Measurements from ENCODE around the gene LCE1A.

LCE1A gene, protein sequence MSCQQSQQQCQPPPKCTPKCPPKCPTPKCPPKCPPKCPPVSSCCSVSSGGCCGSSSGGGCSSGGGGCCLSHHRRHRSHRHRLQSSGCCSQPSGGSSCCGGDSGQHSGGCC

DNA sequence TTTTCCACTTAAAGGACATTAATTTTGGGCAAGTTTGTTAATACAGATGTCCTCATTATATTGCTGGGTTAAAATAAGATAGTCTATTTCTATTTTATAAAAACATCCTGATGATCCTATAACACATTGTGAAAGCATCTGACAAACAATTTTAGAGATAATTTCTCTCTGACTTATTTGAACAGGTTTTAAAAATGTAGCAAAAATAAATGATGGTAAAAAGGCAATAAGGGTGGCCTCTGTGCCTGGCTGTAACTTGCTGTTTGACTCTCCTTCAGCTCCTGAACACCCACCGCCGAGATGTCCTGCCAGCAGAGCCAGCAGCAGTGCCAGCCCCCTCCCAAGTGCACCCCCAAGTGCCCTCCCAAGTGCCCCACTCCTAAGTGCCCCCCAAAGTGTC lies at the start of gene LCE1A:
Gene LCE1A (plus strand): TSS at position 301 of the 400 bp plus-strand sequence. CDS start 0 bp downstream, at position 301.
- Mint-ChIP-seq H3K27me3 (ENCODE audit: low read depth) (peaks cover 9% of the 10 kb centered on the region), H3K4me3 (no peak within 1 kb of the TSS), H3K36me3 (ENCODE audit: low read depth) (no peaks in the 10 kb centered on the region), H3K27ac (no peak within 1 kb of the TSS), H3K4me1 (ENCODE audit: low read depth) (no peaks in the 10 kb centered on the region), H3K9me3 (no peaks in the 10 kb centered on the region)

DNA sequence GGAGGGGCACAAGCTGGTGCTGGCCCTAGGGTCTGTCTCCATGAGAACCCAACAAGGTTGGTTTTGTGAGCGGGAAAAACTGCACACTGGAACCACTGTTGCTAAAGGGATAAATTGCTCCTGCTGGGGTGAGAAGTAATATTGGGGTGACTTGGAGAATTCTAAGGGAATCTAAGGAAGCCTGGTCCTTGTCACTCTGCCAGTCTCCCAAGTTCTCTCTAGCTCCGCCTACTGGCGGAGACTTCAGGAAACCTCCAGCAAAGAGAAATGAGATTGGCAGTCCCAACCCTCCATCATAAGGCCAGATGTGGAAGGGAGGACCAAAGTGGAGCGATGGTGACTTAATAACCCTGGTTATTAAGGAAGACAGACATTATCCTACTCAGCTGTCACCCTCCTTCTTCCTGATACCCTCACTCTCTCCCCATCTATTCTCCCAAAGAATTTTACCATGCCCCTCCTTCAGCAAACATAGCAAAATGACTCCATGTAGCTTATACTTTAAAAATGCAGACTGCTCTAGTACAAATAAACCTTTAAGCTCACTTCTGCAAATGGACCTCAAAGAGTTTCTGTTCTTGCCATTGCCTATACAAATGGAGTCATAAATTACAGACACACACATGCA lies 49.6 kb upstream of the LCE1A start:
- Mint-ChIP-seq H3K27ac (no peak overlapping the region), H3K36me3 (ENCODE audit: low read depth) (no peaks in the 10 kb centered on the region), H3K27me3 (ENCODE audit: low read depth) (peaks cover 4% of the 10 kb centered on the region), H3K4me3 (no peak overlapping the region), H3K9me3 (no peaks in the 10 kb centered on the region), H3K4me1 (ENCODE audit: low read depth) (no peaks in the 10 kb centered on the region)

DNA sequence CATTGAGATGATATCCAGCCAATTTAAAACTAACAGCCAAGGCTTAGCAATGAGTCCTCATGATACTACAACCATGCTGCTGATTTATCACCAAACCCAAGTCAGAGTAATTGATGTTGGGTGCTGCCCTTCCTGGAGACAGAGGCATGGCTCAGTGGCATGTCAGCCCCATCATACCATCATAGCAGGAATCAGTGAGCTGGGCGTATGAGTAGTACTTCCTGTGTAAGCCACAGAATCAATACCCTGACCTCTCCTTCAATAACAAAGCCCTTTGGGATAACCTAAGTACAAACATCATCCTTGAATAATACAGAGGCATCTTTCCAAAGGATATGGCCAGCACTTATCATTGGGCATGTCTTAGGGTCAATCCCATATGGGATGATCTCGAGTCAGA lies 44.2 kb upstream of the LCE1A start:
- H3K4me1 Mint-ChIP-seq (ENCODE audit: low read depth), result no peaks in the 10 kb centered on the region

DNA sequence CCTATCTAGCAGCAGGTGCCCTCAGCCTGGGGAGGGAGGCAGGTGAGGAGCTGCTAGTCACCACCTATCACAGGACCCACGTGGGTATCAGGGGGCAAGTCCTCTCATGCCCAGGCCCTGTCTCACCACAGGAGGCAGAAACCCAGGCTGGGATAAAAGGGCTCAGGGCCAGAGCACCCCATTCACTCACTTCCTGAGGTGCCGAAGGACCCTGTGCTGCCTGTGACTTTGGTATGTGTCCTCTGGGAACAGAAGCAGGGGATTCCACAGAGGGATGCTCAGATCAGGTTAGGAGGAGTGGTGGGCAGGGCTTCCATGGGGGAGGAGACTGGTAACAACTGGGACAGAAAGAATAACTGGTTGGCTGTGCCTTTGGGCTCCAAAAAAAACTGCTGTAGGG lies 41.2 kb upstream of the LCE1A start, which contains the start of gene LCE1E:
Gene LCE1E (plus strand): TSS at position 181 of the 400 bp plus-strand sequence. CDS start 1,043 bp downstream, outside the sequence.
- no peak within 1 kb of the TSS for H3K27ac Mint-ChIP-seq
- H3K4me1 Mint-ChIP-seq (ENCODE audit: low read depth), result no peaks in the 10 kb centered on the region
- H3K27me3 Mint-ChIP-seq (ENCODE audit: low read depth), result peaks cover 10% of the 10 kb centered on the region

More for the DNA sequence above, 44.2 kb upstream of the LCE1A start:
- H3K27me3 Mint-ChIP-seq (ENCODE audit: low read depth), result peaks cover 15% of the 10 kb centered on the region
- no peak overlapping the region for H3K4me3 Mint-ChIP-seq
- H3K36me3 Mint-ChIP-seq (ENCODE audit: low read depth), result no peaks in the 10 kb centered on the region
- H3K27ac Mint-ChIP-seq, result no peak overlapping the region
- H3K9me3 Mint-ChIP-seq, result no peaks in the 10 kb centered on the region

DNA sequence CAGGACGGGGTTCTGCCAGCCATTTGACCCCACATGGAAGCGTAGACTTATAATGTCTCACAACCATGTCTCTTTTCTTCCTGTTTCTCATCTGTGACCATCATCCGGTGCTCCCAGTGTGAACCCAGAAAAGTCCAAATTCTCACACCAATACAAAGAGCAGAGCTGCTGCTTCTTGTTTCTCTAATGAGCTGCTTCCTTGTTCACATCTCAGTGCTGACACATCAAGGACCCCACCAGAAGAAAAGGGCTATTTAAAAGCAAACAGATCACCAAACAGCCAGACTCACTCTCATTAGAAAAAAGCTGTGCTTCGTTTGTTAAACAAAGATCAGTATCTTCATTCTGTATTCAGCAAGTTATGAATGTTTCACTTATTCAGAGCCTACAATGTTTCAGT lies 31.6 kb upstream of the LCE1A start:
- Mint-ChIP-seq H3K36me3 (ENCODE audit: low read depth) (no peaks in the 10 kb centered on the region), H3K27ac (no peak overlapping the region), H3K4me3 (no peak overlapping the region), H3K9me3 (no peaks in the 10 kb centered on the region), H3K4me1 (ENCODE audit: low read depth) (no peaks in the 10 kb centered on the region), H3K27me3 (ENCODE audit: low read depth) (peaks cover 7% of the 10 kb centered on the region)

More for the DNA sequence above, 41.2 kb upstream of the LCE1A start, which contains the start of gene LCE1E:
- H3K4me3 Mint-ChIP-seq, result no peak within 1 kb of the TSS
- H3K9me3 Mint-ChIP-seq, result no peaks in the 10 kb centered on the region
- H3K36me3 Mint-ChIP-seq (ENCODE audit: low read depth), result no peaks in the 10 kb centered on the region

DNA sequence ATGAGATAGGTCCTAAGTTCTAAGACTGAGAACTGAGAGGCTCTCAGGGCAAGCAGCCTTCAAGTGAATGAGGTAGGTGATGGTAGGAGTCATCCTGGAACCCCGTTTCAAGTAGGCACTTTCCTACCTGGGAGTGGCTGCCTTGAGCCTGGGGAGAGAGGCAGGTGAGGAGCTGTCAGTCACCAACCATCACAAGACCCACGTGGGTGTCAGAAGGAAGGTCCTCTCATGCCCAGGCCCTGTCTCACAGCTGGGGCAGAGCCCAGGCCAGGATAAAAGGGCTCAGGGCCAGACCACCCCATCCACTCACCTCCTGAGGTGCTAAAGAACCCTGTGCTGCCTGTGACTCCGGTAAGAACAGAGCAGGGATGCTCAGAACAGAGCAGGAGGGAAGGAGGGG lies 30.9 kb upstream of the LCE1A start, which contains the start of gene LCE1D:
Gene LCE1D (plus strand): TSS at position 301 of the 400 bp plus-strand sequence. CDS start 1,074 bp downstream, outside the sequence.
- Mint-ChIP-seq H3K36me3 (ENCODE audit: low read depth) (no peaks in the 10 kb centered on the region), H3K27ac (no peak within 1 kb of the TSS), H3K9me3 (no peaks in the 10 kb centered on the region), H3K4me1 (ENCODE audit: low read depth) (no peaks in the 10 kb centered on the region), H3K27me3 (ENCODE audit: low read depth) (peaks cover 9% of the 10 kb centered on the region), H3K4me3 (no peak within 1 kb of the TSS)

DNA sequence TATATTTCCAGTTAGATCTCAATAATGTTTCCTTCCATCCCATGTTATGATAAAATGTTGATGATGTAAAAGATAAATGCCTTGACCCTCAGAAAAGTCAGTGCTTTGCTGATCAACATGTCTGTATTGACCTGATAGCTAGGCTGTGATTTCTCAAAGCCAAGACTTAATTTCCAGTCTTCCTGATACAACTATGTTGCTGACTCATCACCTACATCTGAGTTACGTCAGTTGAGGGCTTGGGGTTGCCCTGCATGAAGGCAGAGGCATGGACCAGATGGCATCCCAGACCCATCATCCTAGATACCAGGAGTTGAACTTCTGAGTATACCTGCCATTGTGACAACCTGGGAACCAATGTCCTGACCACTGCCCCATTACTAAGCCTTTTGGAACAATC lies 25.9 kb upstream of the LCE1A start:
- no peak overlapping the region for H3K4me3 Mint-ChIP-seq

DNA sequence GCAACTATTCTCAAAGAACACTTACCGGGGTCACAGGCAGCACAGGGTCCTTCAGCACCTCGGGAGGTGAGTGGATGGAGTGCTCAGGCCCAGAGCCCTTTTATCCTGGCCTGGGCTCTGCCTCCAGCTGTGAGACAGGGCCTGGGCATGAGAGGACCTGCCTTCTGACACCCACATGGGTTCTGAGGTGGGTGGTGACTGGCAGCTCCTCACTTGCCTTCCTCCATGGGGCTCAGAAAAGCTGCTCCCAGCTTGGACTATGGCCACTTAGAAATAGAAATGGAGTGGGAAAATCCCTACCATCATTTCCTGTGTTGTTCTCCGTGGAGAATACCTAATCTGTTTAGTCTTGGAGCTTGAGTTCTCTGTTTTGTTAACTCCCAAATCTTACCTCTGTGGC lies 20.7 kb upstream of the LCE1A start, which contains the start of gene LCE1C:
Gene LCE1C (minus strand): TSS at position 76 of the 400 bp plus-strand sequence. CDS start 1,173 bp downstream, outside the sequence.
- Mint-ChIP-seq H3K4me3 (no peak within 1 kb of the TSS), H3K27me3 (ENCODE audit: low read depth) (no peaks in the 10 kb centered on the region), H3K4me1 (ENCODE audit: low read depth) (no peaks in the 10 kb centered on the region), H3K27ac (no peak within 1 kb of the TSS), H3K9me3 (no peaks in the 10 kb centered on the region), H3K36me3 (ENCODE audit: low read depth) (no peaks in the 10 kb centered on the region)

More for the DNA sequence above, 25.9 kb upstream of the LCE1A start:
- Mint-ChIP-seq H3K9me3 (no peaks in the 10 kb centered on the region), H3K27me3 (ENCODE audit: low read depth) (peaks cover 11% of the 10 kb centered on the region), H3K4me1 (ENCODE audit: low read depth) (no peaks in the 10 kb centered on the region), H3K36me3 (ENCODE audit: low read depth) (no peaks in the 10 kb centered on the region), H3K27ac (no peak overlapping the region)

DNA sequence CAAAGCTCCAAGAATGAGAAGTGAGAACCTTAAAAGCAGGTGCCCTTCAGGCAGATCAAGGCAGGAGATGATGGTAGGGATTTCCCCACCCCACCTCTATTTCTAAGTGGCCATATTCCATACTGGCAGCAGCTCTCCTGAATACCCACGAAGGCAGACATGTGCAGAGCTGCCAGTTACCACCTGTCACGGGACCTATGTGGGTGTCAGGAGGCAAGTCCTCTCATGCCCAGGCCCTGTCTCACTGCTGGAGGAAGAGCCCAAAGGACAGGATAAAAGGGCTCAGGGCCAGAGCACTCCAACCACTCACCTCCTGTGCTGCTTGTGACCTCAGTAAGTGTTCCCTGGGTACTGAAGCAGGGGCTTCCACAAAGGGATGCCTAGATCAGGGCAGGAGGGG lies 16.2 kb upstream of the LCE1A start:
- Mint-ChIP-seq H3K36me3 (ENCODE audit: low read depth) (no peaks in the 10 kb centered on the region), H3K4me1 (ENCODE audit: low read depth) (no peaks in the 10 kb centered on the region), H3K9me3 (peaks cover 4% of the 10 kb centered on the region), H3K4me3 (no peak overlapping the region), H3K27ac (no peak overlapping the region), H3K27me3 (ENCODE audit: low read depth) (no peaks in the 10 kb centered on the region)

DNA sequence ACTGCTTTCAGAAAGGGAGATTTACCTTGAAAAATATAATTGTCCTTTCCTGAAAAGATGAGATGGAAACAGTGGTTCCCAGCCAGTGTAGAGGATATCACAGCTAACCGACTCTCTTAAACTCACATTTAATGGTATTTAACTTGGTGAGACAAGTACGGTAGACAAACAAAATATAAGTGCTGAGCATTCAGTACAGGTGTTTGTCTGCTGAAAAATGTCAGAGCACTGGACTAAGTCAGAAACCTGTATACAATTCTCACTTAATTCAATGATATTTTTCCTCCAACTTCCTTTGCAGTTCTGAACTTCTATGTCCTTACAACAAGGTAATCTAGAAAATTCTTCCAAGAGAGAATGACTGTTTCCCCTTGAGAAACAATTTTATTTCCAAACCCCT lies 15.6 kb upstream of the LCE1A start, which contains the start of gene LCE1B:
Gene LCE1B (plus strand): TSS at position 301 of the 400 bp plus-strand sequence. CDS start 476 bp downstream, outside the sequence.
- Mint-ChIP-seq H3K36me3 (ENCODE audit: low read depth) (no peaks in the 10 kb centered on the region), H3K9me3 (peaks cover 4% of the 10 kb centered on the region), H3K4me3 (no peak within 1 kb of the TSS), H3K4me1 (ENCODE audit: low read depth) (no peaks in the 10 kb centered on the region), H3K27me3 (ENCODE audit: low read depth) (no peaks in the 10 kb centered on the region), H3K27ac (no peak within 1 kb of the TSS)

DNA sequence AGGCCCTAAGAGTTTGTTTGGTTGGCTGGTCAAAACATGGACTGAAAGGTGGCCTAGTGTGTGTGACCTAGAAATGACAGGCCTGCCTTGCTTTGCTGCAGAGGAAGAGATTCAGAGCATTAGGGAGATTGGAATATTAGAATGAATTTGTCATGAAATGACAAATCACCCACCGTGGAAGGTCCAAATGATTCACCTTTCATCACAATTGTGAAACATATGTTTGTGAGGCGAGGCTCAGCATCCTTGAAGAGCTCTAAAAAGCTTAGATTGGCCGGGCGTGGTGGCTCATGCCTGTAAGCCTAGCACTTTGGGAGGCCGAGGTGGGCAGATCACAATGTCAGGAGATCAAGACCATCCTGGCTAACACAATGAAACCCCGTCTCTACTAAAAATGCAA lies 10.0 kb upstream of the LCE1A start:
- H3K4me1 Mint-ChIP-seq (ENCODE audit: low read depth), result no peaks in the 10 kb centered on the region
- H3K36me3 Mint-ChIP-seq (ENCODE audit: low read depth), result no peaks in the 10 kb centered on the region
- peaks cover 4% of the 10 kb centered on the region for H3K9me3 Mint-ChIP-seq
- H3K27me3 Mint-ChIP-seq (ENCODE audit: low read depth), result no peaks in the 10 kb centered on the region
- H3K4me3 Mint-ChIP-seq, result no peak overlapping the region
- no peak overlapping the region for H3K27ac Mint-ChIP-seq

DNA sequence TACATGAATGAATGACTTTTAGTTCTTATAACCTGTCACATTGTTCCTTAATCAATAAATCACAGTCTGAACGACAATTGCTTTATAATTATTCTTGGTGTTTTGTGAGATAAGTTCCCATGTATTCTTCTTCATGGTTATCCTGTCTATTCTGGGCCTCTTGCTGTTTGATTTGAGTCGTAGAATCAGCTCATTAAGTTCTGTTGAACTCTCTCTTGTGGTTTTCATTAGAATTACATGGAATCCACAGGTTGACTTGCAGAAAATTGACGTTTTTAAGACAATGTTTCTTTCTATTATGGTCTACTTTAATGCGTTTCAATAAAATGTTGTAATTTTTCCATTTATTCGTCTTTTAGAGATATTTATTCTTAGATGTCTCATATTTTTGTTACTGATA lies 4.0 kb upstream of the LCE1A start:
- Mint-ChIP-seq H3K4me1 (ENCODE audit: low read depth) (no peaks in the 10 kb centered on the region), H3K36me3 (ENCODE audit: low read depth) (no peaks in the 10 kb centered on the region), H3K9me3 (no peaks in the 10 kb centered on the region), H3K27me3 (ENCODE audit: low read depth) (peaks cover 9% of the 10 kb centered on the region), H3K27ac (no peak overlapping the region), H3K4me3 (no peak overlapping the region)

DNA sequence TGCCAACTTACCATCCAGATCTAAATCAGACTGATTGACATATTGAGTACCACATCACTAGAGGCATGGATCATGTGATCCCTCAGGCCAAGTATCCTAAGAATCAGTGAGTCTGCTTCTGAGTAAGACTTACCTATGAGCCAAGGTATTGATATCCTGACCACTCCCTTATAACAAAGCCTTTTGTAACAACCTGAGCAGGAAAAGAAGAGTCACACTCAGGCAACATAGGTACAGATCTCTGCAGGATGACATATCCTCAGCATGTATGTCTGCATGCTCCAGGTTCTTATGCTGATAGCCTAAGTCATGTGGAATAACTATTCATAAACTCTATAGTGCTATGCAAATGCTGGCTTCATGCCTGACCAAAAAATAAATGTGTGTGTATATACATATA lies 2.3 kb upstream of the LCE1A start:
- H3K27me3 Mint-ChIP-seq (ENCODE audit: low read depth), result peaks cover 9% of the 10 kb centered on the region
- no peak overlapping the region for H3K27ac Mint-ChIP-seq
- H3K4me3 Mint-ChIP-seq, result no peak overlapping the region
- H3K36me3 Mint-ChIP-seq (ENCODE audit: low read depth), result no peaks in the 10 kb centered on the region
- no peaks in the 10 kb centered on the region for H3K4me1 Mint-ChIP-seq (ENCODE audit: low read depth)
- H3K9me3 Mint-ChIP-seq, result no peaks in the 10 kb centered on the region

DNA sequence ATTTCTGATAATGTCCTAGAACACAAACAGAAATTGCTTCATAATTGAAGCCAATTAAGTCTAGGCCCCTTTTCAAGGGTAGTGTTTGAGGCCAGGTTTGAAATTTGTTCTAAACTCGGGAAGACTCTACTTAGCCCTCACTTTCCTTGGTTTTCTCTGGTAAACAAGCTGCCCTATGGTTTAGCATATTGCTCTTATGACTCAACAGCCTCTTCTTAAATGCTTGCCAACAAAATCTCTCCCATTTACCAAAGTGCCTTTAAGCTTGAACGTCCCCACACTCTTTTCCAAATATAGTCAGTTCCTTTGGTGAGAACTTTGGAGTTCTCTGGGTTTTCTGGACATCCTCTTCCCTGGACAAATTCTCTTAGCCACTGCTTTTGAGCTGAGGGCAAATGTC lies 9.6 kb downstream of the LCE1A start:
- Mint-ChIP-seq H3K4me3 (no peak overlapping the region), H3K36me3 (ENCODE audit: low read depth) (no peaks in the 10 kb centered on the region), H3K27me3 (ENCODE audit: low read depth) (no peaks in the 10 kb centered on the region), H3K4me1 (ENCODE audit: low read depth) (no peaks in the 10 kb centered on the region), H3K27ac (no peak overlapping the region), H3K9me3 (no peaks in the 10 kb centered on the region)

DNA sequence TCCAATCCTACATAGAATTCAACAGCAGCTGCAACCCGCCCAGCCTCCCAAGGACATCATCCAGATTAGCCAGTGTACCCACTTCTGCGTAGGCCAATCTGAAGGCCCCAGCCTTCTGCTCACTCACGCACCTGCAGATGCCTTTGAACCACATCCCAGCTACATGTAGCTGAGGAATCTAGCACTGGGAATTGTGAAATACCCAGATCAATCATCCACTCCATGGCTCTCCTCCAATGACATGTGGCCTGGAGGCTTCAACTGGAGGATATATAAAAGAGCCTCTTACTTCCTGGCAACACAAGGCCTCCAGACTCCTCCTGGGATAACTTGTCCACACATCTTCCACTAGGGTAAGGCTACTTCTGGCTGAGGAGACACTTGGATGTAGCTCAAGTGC lies 15.3 kb downstream of the LCE1A start, which contains the start of gene LCE6A:
Gene LCE6A (plus strand): TSS at position 301 of the 400 bp plus-strand sequence. CDS start 665 bp downstream, outside the sequence.
- H3K27ac Mint-ChIP-seq, result no peak within 1 kb of the TSS
- H3K36me3 Mint-ChIP-seq (ENCODE audit: low read depth), result no peaks in the 10 kb centered on the region

More for the DNA sequence above, 15.3 kb downstream of the LCE1A start, which contains the start of gene LCE6A:
- H3K27me3 Mint-ChIP-seq (ENCODE audit: low read depth), result no peaks in the 10 kb centered on the region
- H3K9me3 Mint-ChIP-seq, result no peaks in the 10 kb centered on the region
- no peak within 1 kb of the TSS for H3K4me3 Mint-ChIP-seq
- no peaks in the 10 kb centered on the region for H3K4me1 Mint-ChIP-seq (ENCODE audit: low read depth)
